ENCODE measurements around the gene TSPAN17. TPM values are rescaled to one million over a fixed set of nuclear protein-coding genes. Genes with fewer than 3 reads are reported as not detected.

Gene TSPAN17
- total and polyA plus RNA-seq, 2 experiments from 2014 or later = 27.9 to 33.4 TPM

- H3K9me3 ChIP-seq (ENCODE audit: low read depth) = no peaks in the 10 kb centered on the region
- no peak for DNase-seq (ENCODE audit: low spot score)
- H3K4me1 ChIP-seq (ENCODE audit: insufficient read depth) = peaks cover 9% of the 10 kb centered on the region
- H3K79me2 ChIP-seq = peaks cover 20% of the 10 kb centered on the region
- H3K4me3 ChIP-seq = no peak overlapping the region
- no peaks in the 10 kb centered on the region for H3K36me3 ChIP-seq (replicated peaks; ENCODE audit: insufficient read depth, low read depth)
- H3K27ac ChIP-seq = peak overlapping the region; percentile 10
- peak overlapping the region; percentile 68 for H3K4me2 ChIP-seq
- no peaks in the 10 kb centered on the region for H3K27me3 ChIP-seq
- TF ChIP-seq EZH2phosphoT487 (IDR thresholded peaks at IDR 0.05; ENCODE audit: low read depth, severe bottlenecking, unreplicated experiment) = no peak
- no peak for TF ChIP-seq EZH2 (IDR thresholded peaks at IDR 0.05; ENCODE audit: borderline replicate concordance)
- TF ChIP-seq, protein P1, sequence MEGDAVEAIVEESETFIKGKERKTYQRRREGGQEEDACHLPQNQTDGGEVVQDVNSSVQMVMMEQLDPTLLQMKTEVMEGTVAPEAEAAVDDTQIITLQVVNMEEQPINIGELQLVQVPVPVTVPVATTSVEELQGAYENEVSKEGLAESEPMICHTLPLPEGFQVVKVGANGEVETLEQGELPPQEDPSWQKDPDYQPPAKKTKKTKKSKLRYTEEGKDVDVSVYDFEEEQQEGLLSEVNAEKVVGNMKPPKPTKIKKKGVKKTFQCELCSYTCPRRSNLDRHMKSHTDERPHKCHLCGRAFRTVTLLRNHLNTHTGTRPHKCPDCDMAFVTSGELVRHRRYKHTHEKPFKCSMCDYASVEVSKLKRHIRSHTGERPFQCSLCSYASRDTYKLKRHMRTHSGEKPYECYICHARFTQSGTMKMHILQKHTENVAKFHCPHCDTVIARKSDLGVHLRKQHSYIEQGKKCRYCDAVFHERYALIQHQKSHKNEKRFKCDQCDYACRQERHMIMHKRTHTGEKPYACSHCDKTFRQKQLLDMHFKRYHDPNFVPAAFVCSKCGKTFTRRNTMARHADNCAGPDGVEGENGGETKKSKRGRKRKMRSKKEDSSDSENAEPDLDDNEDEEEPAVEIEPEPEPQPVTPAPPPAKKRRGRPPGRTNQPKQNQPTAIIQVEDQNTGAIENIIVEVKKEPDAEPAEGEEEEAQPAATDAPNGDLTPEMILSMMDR (IDR thresholded peaks at IDR 0.05; ENCODE audit: poor library complexity) = no peak
- no peaks in the 10 kb centered on the region for H3K9me2 ChIP-seq (replicated peaks; ENCODE audit: insufficient read depth)
- peak overlapping the region; percentile 59 for H2AFZ ChIP-seq
- no peaks in the 10 kb centered on the region for H4K20me1 ChIP-seq (ENCODE audit: insufficient read depth, poor library complexity, severe bottlenecking)
- WGBS (ENCODE audit: low lambda C conversion rate, missing lambda C conversion rate) = 94% methylated on average over 6 of the region's 7 CpGs
These were observed 1.1 kb upstream of the TSPAN17 start for GRCh38 chr5:176646049-176646706.

GRCh38 chr5:176646707-176647029, 616 bp upstream of the TSPAN17 start:
- no peak for DNase-seq (ENCODE audit: low spot score)
- Histone ChIP-seq H3K4me1 (ENCODE audit: insufficient read depth) (peaks cover 9% of the 10 kb centered on the region), H3K4me2 (peak overlapping the region; percentile 68), H4K20me1 (ENCODE audit: insufficient read depth, poor library complexity, severe bottlenecking) (no peaks in the 10 kb centered on the region), H3K4me3 (no peak overlapping the region), H3K79me2 (peaks cover 20% of the 10 kb centered on the region), H3K9me3 (ENCODE audit: low read depth) (no peaks in the 10 kb centered on the region), H3K27ac (peak overlapping the region; percentile 10), H3K27me3 (no peaks in the 10 kb centered on the region), H3K36me3 (replicated peaks; ENCODE audit: insufficient read depth, low read depth) (no peaks in the 10 kb centered on the region), H3K9me2 (replicated peaks; ENCODE audit: insufficient read depth) (no peaks in the 10 kb centered on the region), H2AFZ (peak overlapping the region; percentile 59)
- TF ChIP-seq EZH2phosphoT487 (IDR thresholded peaks at IDR 0.05; ENCODE audit: low read depth, severe bottlenecking, unreplicated experiment) (no peak), EZH2 (IDR thresholded peaks at IDR 0.05; ENCODE audit: borderline replicate concordance) (no peak)
- TF ChIP-seq, protein P1 (IDR thresholded peaks at IDR 0.05; ENCODE audit: poor library complexity) = no peak
- WGBS (ENCODE audit: low lambda C conversion rate, missing lambda C conversion rate) = 55% methylated on average over 11 of the region's 11 CpGs

GRCh38 chr5:176647843-176648473, 674 bp downstream of the TSPAN17 start:
- Histone ChIP-seq H3K4me1 (ENCODE audit: insufficient read depth) (peaks cover 9% of the 10 kb centered on the region), H3K9me3 (ENCODE audit: low read depth) (no peaks in the 10 kb centered on the region), H3K27me3 (no peaks in the 10 kb centered on the region), H3K27ac (peak overlapping the region; percentile 18), H3K4me3 (peak overlapping the region; percentile 38), H3K4me2 (peak overlapping the region; percentile 89), H3K9me2 (replicated peaks; ENCODE audit: insufficient read depth) (no peaks in the 10 kb centered on the region), H3K79me2 (peaks cover 20% of the 10 kb centered on the region), H3K36me3 (replicated peaks; ENCODE audit: insufficient read depth, low read depth) (no peaks in the 10 kb centered on the region), H4K20me1 (ENCODE audit: insufficient read depth, poor library complexity, severe bottlenecking) (no peaks in the 10 kb centered on the region), H2AFZ (peak overlapping the region; percentile 71)
- 23% methylated on average over 15 of the region's 20 CpGs for WGBS (ENCODE audit: low lambda C conversion rate, missing lambda C conversion rate)
- DNase-seq (ENCODE audit: low spot score) = peak; percentile 71
- TF ChIP-seq EZH2phosphoT487 (IDR thresholded peaks at IDR 0.05; ENCODE audit: low read depth, severe bottlenecking, unreplicated experiment) (no peak), EZH2 (IDR thresholded peaks at IDR 0.05; ENCODE audit: borderline replicate concordance) (no peak)
- TF ChIP-seq, protein P1 (IDR thresholded peaks at IDR 0.05; ENCODE audit: poor library complexity) = no peak

Data from hepatocyte (in vitro differentiated cells).